ENCODE results near the gene GADD45B. TPM values are rescaled to one million over a fixed set of nuclear protein-coding genes. Genes with fewer than 3 reads are reported as not detected.

GADD45B gene
- total RNA-seq = 100 to 1,000 TPM; 107 to 112 TPM

DNA sequence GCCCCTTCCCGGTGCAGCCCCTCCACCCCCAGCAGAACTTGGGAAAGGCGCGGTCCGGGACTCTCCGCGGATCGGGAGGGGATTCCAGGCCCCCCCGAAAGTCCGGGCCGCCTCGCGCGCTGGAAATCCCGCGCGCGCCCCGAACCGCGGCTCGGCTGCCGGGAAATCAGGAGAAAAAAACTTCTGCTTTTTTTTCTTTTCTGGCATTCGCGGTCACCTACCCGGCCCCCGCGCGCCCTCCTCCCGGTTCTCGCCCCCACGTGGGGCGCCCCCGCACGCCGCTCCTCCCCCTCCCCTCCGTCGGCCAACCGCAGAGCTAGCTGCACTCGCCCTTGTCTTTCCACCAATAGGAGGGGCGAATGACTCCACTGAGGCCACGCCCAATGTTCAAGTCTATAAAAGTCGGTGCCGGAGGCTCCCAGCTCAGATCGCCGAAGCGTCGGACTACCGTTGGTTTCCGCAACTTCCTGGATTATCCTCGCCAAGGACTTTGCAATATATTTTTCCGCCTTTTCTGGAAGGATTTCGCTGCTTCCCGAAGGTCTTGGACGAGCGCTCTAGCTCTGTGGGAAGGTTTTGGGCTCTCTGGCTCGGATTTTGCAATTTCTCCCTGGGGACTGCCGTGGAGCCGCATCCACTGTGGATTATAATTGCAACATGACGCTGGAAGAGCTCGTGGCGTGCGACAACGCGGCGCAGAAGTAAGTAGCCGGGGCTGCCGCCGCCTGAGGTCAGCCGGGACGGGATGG lies at the start of gene GADD45B:
Gene GADD45B, plus strand, starts transcription at position 426 of the 749 bp plus-strand sequence. Its CDS starts 232 bp downstream, at position 658.
- no peaks in the 10 kb centered on the region for H3K27me3 Mint-ChIP-seq (ENCODE audit: low read depth)
- H3K4me3 Mint-ChIP-seq = peak within 1 kb of the TSS; percentile 99

DNA sequence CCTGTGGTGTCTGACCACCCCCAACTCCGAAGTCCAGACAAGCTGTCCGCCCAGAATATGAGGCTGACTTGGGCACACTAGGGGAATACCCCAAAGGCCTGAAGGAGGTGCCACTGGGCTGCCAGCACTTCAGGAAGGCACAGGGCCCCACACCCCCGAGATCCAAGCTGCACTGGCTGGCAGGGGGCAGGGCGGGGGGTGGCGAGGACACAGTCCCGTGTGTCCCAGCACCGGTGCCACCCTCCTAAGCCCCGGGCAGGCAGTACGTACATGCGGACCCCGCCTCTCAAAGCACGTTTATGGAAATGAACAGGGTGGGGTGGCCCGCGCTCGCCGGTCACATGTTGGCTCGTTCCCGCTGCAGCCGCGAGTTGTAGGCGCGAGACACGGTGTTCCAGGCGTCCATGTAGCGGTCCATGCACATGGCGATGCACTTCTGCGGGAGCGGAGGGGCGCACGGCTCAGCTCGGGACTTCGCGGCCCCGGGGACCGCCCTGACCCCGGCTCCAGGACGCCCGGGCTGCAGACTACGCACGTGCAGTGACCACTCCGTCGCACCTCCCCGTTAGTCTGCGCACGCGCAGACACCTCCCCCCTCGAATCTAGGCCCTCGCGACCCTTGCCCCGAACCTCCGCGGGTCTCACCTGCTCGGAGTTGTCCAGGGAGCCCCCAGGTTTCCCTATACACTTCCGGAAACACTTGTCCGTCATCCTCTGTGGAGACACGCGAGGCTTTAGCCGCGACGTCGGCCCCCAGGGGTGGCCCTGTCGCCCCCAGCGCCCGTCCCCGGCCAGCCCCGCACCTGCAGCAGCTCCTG lies 49.1 kb upstream of the GADD45B start:
- Mint-ChIP-seq H3K36me3 (ENCODE audit: low read depth) (peaks cover 14% of the 10 kb centered on the region), H3K27me3 (ENCODE audit: low read depth) (no peaks in the 10 kb centered on the region), H3K4me3 (peak overlapping the region; percentile 93), H3K4me1 (ENCODE audit: low read depth) (peaks cover 13% of the 10 kb centered on the region), H3K27ac (peak overlapping the region; percentile 96), H3K9me3 (no peaks in the 10 kb centered on the region)
- CTCF ChIA-PET = interaction anchor here (0.6 to 1.3 kb wide), 3 partner anchors 34 to 188 kb away, joined by 3 to 4 read pairs (median 3); no protein-coding TSS in a partner anchor
- DNase-seq = peak; percentile 26
- intact Hi-C loops (cut with micrococcal nuclease) = loop anchor here (1.0 kb wide), 2 partner anchors 30 to 191 kb away; partner anchors contain the start of genes PLEKHJ1 and SF3A2

More for the DNA sequence above, at the start of gene GADD45B:
- intact Hi-C loops (cut with micrococcal nuclease) = loop anchor here (1.0 to 10.0 kb wide), 8 partner anchors 19 to 309 kb away; partner anchors contain the start of genes LMNB2, SGTA and THOP1
- peak; percentile 98 for DNase-seq
- peak within 1 kb of the TSS; percentile 97 for H3K27ac Mint-ChIP-seq
- H3K36me3 Mint-ChIP-seq (ENCODE audit: low read depth) = peaks cover 28% of the 10 kb centered on the region
- peaks cover 22% of the 10 kb centered on the region for H3K4me1 Mint-ChIP-seq (ENCODE audit: low read depth)
- CTCF ChIA-PET = interaction anchor here (0.6 to 4.2 kb wide), 12 partner anchors 11 to 161 kb away, joined by 3 to 66 read pairs (median 6); no protein-coding TSS in a partner anchor
- no peaks in the 10 kb centered on the region for H3K9me3 Mint-ChIP-seq

DNA sequence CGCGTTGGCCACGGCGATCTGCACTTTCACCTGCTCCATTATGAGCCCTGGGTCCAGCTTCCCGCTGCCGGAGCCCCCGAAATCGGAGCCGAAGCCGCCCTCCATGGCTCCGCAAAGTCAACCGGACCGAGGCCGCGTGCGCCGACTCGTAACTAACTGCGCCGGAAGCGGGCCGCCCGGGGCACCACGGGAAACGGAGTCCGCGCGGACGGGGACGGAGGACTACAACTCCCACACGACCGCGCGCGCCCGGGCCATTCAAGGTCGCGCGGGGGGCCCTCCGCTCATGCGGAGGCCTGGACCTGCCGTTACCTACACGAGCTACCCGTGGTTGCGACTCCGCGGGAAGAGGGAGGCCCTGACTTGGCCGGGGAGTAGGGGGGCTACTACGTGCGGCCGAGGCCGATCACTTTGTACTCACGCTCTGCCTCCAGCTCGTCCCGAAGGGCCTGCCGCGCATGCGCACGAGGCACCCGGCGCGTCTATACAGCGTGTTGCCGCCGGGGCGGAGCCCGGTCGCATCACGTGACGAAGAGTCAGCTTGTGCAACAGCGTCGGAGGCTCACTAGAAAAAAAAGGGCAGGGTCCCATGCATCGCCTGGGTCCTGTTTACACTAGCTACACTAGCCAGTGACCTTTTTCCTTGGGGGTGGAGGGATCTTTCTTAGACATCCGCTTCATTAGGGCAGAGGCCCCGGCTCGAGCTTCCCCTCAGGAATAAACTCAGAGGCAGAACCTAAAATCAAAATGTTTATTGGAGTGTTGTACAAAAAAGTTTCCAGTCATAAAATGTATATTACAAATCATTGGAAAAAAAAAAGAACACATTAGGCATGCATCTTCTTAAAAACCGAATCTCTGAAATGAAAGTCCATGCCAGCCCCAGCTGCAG lies 48.3 kb upstream of the GADD45B start, which contains the start of gene TIMM13:
Gene TIMM13, minus strand, starts transcription at position 158 of the 892 bp plus-strand sequence. Its CDS starts 53 bp downstream, at position 105.
- H3K27ac Mint-ChIP-seq = peak within 1 kb of the TSS; percentile 96
- H3K4me3 Mint-ChIP-seq = peak within 1 kb of the TSS; percentile 93
- peaks cover 19% of the 10 kb centered on the region for H3K36me3 Mint-ChIP-seq (ENCODE audit: low read depth)
- no peaks in the 10 kb centered on the region for H3K9me3 Mint-ChIP-seq
- peak; percentile 96 for DNase-seq
- CTCF ChIA-PET = interaction anchor here (1.3 kb wide), 1 partner anchor 35 kb away, joined by 4 read pairs; no protein-coding TSS in a partner anchor
- peaks cover 13% of the 10 kb centered on the region for H3K4me1 Mint-ChIP-seq (ENCODE audit: low read depth)
- no peaks in the 10 kb centered on the region for H3K27me3 Mint-ChIP-seq (ENCODE audit: low read depth)
- intact Hi-C loops (cut with micrococcal nuclease) = loop anchor here (1.0 kb wide), 2 partner anchors 30 to 191 kb away; partner anchors contain the start of genes PLEKHJ1 and SF3A2

GRCh38 chr19:2428321-2428690 lies 47.6 kb upstream of the GADD45B start:
- H3K4me3 Mint-ChIP-seq = no peak overlapping the region
- H3K9me3 Mint-ChIP-seq = no peaks in the 10 kb centered on the region
- DNase-seq = no peak
- H3K36me3 Mint-ChIP-seq (ENCODE audit: low read depth) = peaks cover 19% of the 10 kb centered on the region
- H3K27me3 Mint-ChIP-seq (ENCODE audit: low read depth) = no peaks in the 10 kb centered on the region
- peaks cover 13% of the 10 kb centered on the region for H3K4me1 Mint-ChIP-seq (ENCODE audit: low read depth)
- CTCF ChIA-PET = no interaction called here
- H3K27ac Mint-ChIP-seq = no peak overlapping the region
- intact Hi-C loops (cut with micrococcal nuclease) = no loop called here

DNA sequence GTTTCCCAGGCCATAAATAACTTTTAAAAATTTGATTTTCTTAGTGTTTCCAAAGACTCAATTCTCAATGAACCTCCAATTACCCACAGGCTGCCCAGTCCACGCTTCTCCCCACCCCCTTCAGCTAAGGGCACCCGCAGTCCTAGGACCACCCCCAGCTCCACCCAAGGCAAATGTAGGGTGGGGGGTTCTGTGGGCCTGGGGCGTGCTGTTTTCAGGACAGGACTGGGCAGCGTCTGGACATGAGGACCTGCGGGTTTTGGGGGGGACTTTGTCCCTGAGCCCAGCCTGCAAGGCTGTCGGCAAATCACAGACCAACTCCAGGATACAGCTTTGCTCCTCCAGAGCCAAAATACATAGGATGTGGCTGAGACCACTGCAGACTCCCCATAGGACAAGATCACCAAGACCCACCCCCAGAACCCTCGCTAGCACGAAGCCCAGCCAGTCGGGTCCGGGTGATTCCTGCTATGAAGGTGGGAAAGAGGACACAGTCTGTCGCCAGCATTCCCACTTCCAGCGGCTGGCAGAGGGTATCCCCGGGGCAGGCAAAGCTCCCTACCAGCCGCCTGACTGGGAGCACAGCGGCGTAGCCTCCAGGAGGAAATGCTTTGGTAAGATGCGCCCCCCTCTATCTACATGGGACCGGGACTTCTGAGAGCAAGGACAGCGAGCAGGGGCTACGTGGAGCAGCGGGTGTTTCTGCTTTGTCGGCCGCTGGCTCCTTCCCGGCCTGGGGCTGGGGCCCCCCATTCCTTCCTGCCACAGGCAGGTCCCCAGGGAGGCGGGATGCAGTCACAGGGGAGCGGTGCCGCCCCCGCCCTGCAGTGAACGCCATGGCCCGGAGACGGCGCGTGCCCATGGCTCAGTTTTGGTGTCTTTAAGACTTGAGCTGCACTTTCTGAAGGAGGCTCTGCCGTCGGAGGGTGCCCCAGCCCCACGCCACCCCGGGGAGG lies 46.9 kb upstream of the GADD45B start:
- Mint-ChIP-seq H3K27me3 (ENCODE audit: low read depth) (no peaks in the 10 kb centered on the region), H3K36me3 (ENCODE audit: low read depth) (peaks cover 19% of the 10 kb centered on the region), H3K4me3 (no peak overlapping the region), H3K4me1 (ENCODE audit: low read depth) (peaks cover 13% of the 10 kb centered on the region), H3K9me3 (no peaks in the 10 kb centered on the region), H3K27ac (no peak overlapping the region)
- DNase-seq = no peak
- intact Hi-C loops (cut with micrococcal nuclease) = no loop called here
- CTCF ChIA-PET = no interaction called here

DNA sequence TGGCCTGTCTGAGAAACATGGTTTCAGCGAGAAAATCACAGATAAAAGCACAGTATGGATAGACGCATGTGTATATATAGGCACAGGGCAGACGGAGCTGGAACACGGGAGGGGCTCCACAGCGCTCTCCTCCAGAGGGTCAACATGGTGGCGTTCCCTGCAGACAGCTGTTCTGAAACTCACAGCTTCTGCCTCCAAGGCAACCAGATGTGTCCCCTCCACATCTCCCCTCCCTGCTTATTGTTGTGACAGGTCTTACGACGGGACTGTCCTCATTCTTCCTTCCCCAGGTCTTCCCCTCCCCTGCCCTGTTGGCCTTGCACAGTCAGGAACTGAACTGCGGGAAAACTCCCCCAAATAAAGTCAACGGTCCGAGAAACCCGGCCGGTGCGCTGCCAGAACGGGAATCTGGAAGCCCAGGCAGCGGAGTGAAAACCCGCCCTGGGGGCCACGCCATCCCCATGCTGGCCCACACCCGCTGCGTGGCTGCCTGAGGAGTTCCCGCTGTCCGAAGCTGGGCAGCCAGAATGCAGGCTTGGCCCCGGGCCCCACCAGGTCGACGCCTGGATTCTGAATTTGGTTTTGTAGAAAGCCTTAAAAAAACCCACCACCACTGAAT lies 45.9 kb upstream of the GADD45B start:
- H3K36me3 Mint-ChIP-seq (ENCODE audit: low read depth) = peaks cover 23% of the 10 kb centered on the region
- H3K4me3 Mint-ChIP-seq = no peak overlapping the region
- intact Hi-C loops (cut with micrococcal nuclease) = no loop called here
- no peaks in the 10 kb centered on the region for H3K9me3 Mint-ChIP-seq
- H3K27me3 Mint-ChIP-seq (ENCODE audit: low read depth) = no peaks in the 10 kb centered on the region
- H3K4me1 Mint-ChIP-seq (ENCODE audit: low read depth) = peaks cover 13% of the 10 kb centered on the region
- CTCF ChIA-PET = no interaction called here
- DNase-seq = no peak
- H3K27ac Mint-ChIP-seq = no peak overlapping the region

GRCh38 chr19:2431318-2432055 lies 44.4 kb upstream of the GADD45B start:
- H3K9me3 Mint-ChIP-seq = no peaks in the 10 kb centered on the region
- DNase-seq = no peak
- H3K4me1 Mint-ChIP-seq (ENCODE audit: low read depth) = peaks cover 6% of the 10 kb centered on the region
- CTCF ChIA-PET = no interaction called here
- intact Hi-C loops (cut with micrococcal nuclease) = no loop called here
- no peaks in the 10 kb centered on the region for H3K27me3 Mint-ChIP-seq (ENCODE audit: low read depth)
- H3K4me3 Mint-ChIP-seq = no peak overlapping the region
- H3K36me3 Mint-ChIP-seq (ENCODE audit: low read depth) = peaks cover 25% of the 10 kb centered on the region
- H3K27ac Mint-ChIP-seq = no peak overlapping the region

DNA sequence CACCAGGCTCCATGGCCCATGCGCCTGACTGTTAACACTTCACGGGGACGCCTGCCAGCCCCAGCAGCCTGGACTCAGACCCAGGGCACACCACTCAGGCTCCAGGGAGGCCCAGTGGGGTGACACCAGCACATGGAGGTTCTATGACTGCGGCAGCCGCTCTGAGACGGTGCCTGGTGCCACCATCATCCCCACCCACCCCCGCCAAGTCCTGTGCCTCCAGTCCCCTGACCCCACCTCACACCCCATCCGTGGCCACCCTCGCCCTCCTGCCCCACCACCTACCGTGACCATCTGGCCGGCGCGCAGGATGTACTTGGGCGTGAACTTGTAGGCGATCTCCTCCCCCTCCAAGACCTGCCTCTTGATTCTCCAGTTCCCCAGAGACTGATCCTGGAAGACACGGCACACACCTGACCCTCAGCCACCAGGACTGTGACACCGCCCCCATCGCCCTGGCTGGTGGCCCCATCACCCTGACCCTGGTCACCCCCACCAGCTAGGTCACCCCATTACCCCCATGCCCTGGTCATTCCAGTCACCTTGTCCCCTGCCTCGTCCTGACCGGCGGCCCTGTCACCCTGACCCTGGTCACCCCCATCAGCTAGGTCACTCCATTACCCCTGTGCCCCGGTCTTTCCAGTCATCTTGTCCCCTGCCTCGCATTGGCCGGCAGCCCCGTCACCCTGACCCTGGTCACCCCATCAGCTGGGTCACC lies 43.6 kb upstream of the GADD45B start:
- Mint-ChIP-seq H3K36me3 (ENCODE audit: low read depth) (peaks cover 20% of the 10 kb centered on the region), H3K27me3 (ENCODE audit: low read depth) (no peaks in the 10 kb centered on the region), H3K4me3 (no peak overlapping the region), H3K4me1 (ENCODE audit: low read depth) (peaks cover 3% of the 10 kb centered on the region), H3K27ac (no peak overlapping the region), H3K9me3 (no peaks in the 10 kb centered on the region)
- intact Hi-C loops (cut with micrococcal nuclease) = no loop called here
- CTCF ChIA-PET = no interaction called here
- no peak for DNase-seq

- no peak overlapping the region for H3K27ac Mint-ChIP-seq
- peaks cover 20% of the 10 kb centered on the region for H3K36me3 Mint-ChIP-seq (ENCODE audit: low read depth)
- H3K27me3 Mint-ChIP-seq (ENCODE audit: low read depth) = no peaks in the 10 kb centered on the region
- CTCF ChIA-PET = no interaction called here
- no peak for DNase-seq
- H3K9me3 Mint-ChIP-seq = no peaks in the 10 kb centered on the region
- H3K4me1 Mint-ChIP-seq (ENCODE audit: low read depth) = no peaks in the 10 kb centered on the region
- intact Hi-C loops (cut with micrococcal nuclease) = no loop called here
- no peak overlapping the region for H3K4me3 Mint-ChIP-seq
These were observed 42.1 kb upstream of the GADD45B start for GRCh38 chr19:2433854-2434253.

DNA sequence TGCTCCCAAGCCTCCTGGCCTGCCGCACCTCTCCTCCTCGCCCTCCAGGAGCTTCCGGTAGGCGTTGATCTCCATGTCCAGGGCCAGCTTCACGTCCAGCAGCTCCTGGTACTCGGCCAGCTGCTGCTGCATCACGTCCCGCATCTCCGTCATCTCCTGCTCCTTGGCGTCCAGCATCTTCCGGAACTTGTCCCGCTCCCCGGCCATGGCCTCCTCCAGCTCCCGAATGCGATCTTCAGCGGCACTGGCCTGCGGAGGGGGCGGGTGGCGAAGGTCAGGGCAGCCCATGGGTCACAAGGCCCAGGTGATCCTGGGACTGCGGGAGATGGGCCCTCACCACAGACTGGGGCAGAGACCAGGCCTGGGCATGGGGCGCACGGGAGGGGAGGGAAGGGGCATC lies 41.7 kb upstream of the GADD45B start:
- H3K27me3 Mint-ChIP-seq (ENCODE audit: low read depth) = no peaks in the 10 kb centered on the region
- peak overlapping the region; percentile 53 for H3K27ac Mint-ChIP-seq
- intact Hi-C loops (cut with micrococcal nuclease) = no loop called here
- H3K36me3 Mint-ChIP-seq (ENCODE audit: low read depth) = peaks cover 20% of the 10 kb centered on the region
- DNase-seq = no peak
- no peaks in the 10 kb centered on the region for H3K9me3 Mint-ChIP-seq
- H3K4me3 Mint-ChIP-seq = no peak overlapping the region
- CTCF ChIA-PET = no interaction called here
- H3K4me1 Mint-ChIP-seq (ENCODE audit: low read depth) = no peaks in the 10 kb centered on the region
